Fibroblast of the aortic adventitia (primary cell): ENCODE data around the gene ZNF860. TPM values are rescaled to one million over a fixed set of nuclear protein-coding genes. Genes with fewer than 3 reads are reported as not detected.

Experiments
- DNase-seq: peaks from one replicate; pipeline ENCODE4 v3.0.0-alpha.2; 2010; ENCODE audit warnings: low read depth
- H3K4me3 ChIP-seq: 2 replicates; pipeline ENCODE4 v1.5.1; 2011; ENCODE audit warnings: low read depth, mild to moderate bottlenecking, control low read depth, low read length, moderate library complexity
- total RNA-seq: library from RNA; depleted of rRNA; stranded (reverse); fragments of >200 nt; gene quantifications from 2 replicates; pipeline ENCODE4 v1.2.3, GENCODE V29; 2012; ENCODE audit warnings: low replicate concordance
- TF ChIP-seq, protein P1 (sequence below): IDR thresholded peaks from 2 replicates; pipeline ENCODE4 v1.5.1; 2011; ENCODE audit warnings: mild to moderate bottlenecking, low read length, control low read depth, inconsistent platforms; ENCODE audit not compliant: insufficient read depth

Gene ZNF860
- total RNA-seq, 1 donor: 1.2 TPM

DNA sequence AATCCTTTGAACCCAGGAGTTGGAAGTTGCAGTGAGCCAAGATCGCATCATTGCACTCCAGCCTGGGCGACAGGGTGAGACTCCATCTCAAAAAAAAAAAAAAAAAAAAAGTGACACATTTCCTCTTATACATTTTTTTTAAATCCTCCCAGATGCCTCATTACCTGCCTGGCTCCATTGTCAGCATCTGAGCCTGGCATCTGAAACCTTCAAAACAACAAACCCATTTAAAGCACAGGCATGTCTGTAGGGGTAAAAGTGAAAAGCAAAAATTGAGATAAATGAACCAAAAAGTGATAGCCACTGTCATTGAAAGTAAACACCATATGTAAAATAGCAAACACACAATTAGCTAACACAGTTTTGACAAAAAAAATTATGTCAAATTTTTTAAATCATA, 39.1 kb upstream of the ZNF860 start:
- TF ChIP-seq, protein P1, sequence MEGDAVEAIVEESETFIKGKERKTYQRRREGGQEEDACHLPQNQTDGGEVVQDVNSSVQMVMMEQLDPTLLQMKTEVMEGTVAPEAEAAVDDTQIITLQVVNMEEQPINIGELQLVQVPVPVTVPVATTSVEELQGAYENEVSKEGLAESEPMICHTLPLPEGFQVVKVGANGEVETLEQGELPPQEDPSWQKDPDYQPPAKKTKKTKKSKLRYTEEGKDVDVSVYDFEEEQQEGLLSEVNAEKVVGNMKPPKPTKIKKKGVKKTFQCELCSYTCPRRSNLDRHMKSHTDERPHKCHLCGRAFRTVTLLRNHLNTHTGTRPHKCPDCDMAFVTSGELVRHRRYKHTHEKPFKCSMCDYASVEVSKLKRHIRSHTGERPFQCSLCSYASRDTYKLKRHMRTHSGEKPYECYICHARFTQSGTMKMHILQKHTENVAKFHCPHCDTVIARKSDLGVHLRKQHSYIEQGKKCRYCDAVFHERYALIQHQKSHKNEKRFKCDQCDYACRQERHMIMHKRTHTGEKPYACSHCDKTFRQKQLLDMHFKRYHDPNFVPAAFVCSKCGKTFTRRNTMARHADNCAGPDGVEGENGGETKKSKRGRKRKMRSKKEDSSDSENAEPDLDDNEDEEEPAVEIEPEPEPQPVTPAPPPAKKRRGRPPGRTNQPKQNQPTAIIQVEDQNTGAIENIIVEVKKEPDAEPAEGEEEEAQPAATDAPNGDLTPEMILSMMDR: no peak
- H3K4me3 ChIP-seq: no peak overlapping the region
- no peak for DNase-seq

DNA sequence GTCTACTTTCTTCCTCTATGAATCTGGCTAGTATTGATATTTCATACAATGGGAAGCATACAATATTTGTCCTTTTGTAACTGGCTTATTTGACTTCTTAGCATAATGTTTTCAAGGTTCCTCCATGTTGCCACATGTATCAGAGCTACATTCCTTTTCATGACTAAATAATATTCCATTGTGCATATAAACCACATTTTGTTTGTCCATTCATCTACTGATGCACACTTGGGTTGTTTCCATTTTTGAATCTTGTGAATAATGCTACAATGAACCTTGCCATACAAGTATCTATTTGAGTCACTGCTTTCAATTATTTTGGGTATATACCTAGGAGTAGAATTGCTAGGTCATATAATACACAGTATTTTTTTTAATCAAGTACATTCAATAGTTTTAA, 38.5 kb upstream of the ZNF860 start:
- no peak overlapping the region for H3K4me3 ChIP-seq
- no peak for DNase-seq
- TF ChIP-seq, protein P1: no peak

DNA sequence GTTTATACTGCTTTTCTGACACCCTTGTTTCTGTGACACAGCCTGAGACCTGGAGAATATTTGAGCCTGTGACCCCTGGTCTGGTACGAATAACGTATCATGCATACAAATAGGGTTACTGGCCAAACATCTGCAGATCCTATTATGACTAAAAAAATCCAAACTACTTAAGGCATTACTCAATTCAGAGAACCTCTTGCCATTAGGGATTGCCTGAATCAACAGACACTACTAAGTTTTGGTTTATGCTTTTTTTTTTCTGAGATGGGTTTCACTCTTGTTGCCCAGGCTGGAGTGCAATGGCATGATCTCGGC, 35.9 kb upstream of the ZNF860 start:
- TF ChIP-seq, protein P1: no peak
- H3K4me3 ChIP-seq: no peak overlapping the region
- peak; percentile 64 for DNase-seq

DNA sequence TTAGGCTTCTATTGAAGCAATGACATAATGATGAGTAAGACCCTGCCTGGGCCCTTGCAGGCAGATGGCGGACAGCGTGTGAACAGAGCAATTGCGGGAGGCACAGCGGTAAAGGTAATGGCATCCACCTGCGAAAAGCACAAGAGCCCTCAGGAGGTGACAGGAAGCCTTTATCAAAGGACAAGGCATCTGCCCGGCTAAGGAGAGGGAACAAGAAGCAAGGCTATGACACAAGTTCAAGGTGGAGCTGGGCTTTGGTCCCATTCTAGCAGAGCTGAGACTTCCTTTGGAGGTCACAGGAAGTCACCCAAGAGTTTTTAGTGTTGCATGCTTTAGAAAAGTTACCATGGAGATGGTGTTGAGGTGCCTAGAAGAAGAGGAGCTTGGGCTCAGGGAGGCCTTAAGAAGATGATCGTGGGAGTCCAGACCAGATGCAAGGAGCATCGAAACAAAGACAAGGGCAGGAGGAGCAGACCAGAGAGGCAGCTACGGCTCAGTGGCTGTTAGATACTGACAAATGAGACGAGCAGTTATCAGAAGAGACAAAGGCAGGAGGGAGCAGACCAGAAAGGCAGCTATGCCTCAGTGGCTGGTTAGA, 35.0 kb upstream of the ZNF860 start:
- TF ChIP-seq, protein P1: no peak
- DNase-seq: no peak
- H3K4me3 ChIP-seq: no peak overlapping the region

DNA sequence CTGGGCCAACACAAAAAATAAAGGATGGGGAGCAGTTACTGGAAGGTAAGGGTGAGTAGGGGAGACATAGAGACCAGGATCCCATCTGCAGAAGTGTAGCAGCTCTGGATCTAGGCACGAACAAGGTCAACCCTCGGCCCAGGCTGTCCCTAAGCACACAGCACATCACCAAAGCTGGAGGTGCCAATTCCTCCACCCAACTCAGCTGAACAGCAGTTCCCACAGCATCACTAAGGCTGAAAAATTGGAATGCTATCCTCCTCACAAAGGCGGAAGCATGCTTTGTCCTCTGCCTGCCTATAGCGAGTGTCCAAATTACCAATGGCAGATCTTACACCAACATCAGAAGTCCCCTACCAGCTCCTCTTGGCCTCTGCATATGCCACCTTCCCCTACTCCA, 34.4 kb upstream of the ZNF860 start:
- DNase-seq: no peak
- TF ChIP-seq, protein P1: no peak
- H3K4me3 ChIP-seq: no peak overlapping the region

DNA sequence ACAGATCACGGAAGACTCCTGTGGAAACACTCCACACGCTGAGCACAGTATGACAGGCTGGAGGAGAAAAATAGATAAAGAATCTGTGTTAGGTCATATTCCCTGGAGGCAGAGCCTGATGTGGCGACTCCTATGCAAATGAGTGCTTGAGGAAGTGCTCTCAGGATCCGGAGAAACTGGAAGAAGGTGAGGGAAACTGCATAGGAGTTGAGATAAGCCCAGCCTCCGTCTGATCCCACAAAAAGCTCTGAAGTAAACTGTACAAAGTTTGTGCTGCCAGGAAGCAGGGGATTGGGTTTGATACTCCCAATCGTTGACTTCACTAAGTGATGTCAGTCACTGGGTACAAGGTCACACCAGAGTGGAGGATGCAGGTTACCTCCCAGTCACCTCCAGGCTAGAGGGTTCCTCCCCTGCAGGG, 33.9 kb upstream of the ZNF860 start:
- no peak for DNase-seq
- H3K4me3 ChIP-seq: no peak overlapping the region
- TF ChIP-seq, protein P1: no peak

DNA sequence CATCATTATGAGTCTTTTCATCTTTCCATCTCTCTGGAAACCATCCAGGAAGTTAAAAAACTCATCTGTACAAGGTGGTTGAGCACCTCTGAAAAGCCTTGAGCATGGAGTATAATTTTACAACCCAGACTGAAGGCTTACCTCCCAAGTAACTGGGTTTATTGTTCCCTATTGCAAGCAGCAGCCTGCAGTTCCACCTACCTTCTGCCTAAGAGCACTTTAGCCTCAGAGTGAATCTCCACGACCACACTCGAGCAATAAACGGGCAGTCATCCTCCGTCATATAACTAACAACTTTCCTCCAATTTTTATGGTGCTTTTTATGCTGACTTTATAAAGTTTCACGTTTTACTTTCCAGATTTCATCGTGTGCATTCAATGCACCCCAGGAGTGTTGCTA, 33.3 kb upstream of the ZNF860 start:
- no peak overlapping the region for H3K4me3 ChIP-seq
- no peak for DNase-seq
- TF ChIP-seq, protein P1: no peak
